Measurements from ENCODE around the gene TENM4.

Gene TENM4

DNA sequence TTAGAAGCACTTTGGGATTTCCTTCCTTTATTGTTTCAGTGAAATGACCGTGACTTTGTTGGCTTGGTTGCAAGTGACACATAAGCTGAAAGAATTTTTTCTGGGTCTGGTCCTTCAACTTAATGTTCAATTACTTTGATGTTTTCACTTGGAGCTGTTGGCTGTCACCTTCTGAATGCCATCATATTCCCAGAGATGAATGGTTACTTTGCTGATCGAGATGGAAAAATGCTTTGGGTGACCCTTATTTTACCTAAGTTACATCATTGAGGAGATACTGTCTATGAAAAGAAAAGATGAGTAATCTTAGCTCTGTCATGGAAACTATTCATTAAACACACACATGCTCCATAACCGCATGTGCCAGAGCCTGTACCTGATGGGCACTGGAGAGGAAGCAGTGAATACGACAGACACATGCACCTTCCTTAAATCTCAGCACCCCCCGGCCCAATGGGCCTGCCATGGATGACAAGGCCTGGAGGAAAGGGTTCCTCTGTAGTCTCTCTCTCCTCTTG lies 76.9 kb downstream of the TENM4 start:
- Mint-ChIP-seq H3K4me3 (no peak overlapping the region), H3K9me3 (no peaks in the 10 kb centered on the region)

DNA sequence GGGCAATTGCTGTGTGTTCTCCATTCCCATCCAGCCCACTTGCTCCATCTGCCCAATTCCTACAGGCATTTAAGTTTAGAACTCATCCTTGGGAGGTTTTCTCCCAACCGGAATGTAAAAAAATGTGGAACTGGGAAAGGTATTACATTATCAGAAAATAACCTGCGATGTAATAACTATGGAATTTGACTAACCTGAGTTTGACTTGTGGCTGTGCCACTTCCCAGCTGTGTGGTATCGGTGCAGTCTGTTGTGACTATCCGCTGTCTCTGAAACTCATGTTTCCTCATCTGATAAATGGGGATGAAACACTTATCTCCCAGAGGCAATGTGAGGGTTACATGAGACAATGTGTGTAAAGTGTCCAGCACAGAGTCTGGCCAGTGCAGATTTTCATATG lies 77.6 kb downstream of the TENM4 start:
- Mint-ChIP-seq H3K4me1 (peaks cover 21% of the 10 kb centered on the region), H3K9me3 (no peaks in the 10 kb centered on the region), H3K4me3 (no peak overlapping the region), H3K36me3 (ENCODE audit: low read depth) (no peaks in the 10 kb centered on the region), H3K27ac (no peak overlapping the region), H3K27me3 (ENCODE audit: low read depth, poor library complexity) (peaks cover 4% of the 10 kb centered on the region)
- DNase-seq, result no peak
- TF ChIP-seq, protein P1, sequence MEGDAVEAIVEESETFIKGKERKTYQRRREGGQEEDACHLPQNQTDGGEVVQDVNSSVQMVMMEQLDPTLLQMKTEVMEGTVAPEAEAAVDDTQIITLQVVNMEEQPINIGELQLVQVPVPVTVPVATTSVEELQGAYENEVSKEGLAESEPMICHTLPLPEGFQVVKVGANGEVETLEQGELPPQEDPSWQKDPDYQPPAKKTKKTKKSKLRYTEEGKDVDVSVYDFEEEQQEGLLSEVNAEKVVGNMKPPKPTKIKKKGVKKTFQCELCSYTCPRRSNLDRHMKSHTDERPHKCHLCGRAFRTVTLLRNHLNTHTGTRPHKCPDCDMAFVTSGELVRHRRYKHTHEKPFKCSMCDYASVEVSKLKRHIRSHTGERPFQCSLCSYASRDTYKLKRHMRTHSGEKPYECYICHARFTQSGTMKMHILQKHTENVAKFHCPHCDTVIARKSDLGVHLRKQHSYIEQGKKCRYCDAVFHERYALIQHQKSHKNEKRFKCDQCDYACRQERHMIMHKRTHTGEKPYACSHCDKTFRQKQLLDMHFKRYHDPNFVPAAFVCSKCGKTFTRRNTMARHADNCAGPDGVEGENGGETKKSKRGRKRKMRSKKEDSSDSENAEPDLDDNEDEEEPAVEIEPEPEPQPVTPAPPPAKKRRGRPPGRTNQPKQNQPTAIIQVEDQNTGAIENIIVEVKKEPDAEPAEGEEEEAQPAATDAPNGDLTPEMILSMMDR (IDR thresholded peaks at IDR 0.05), result no peak

More for the DNA sequence above, 76.9 kb downstream of the TENM4 start:
- Mint-ChIP-seq H3K27me3 (ENCODE audit: low read depth, poor library complexity) (peaks cover 4% of the 10 kb centered on the region), H3K27ac (no peak overlapping the region), H3K4me1 (peaks cover 21% of the 10 kb centered on the region), H3K36me3 (ENCODE audit: low read depth) (no peaks in the 10 kb centered on the region)
- TF ChIP-seq, protein P1 (IDR thresholded peaks at IDR 0.05), result no peak
- no peak for DNase-seq

DNA sequence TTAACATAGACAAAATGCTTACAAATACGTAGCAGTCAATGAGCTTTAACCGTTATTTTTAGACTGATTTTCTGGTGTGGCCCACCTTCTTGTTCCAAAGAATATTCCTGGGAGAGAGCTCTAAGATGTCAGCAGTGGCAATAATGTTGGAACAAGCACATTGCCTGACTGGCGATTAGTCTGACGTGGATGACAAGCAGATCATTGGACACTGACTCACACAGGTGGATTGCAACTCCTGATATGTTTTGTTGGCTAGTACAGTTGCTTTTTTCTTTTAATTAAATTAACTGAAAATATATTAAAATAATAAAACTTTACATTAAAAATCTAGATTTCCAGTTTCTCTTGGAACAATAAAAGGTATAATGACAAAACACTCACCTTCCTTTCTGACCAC lies 78.0 kb downstream of the TENM4 start:
- Mint-ChIP-seq H3K9me3 (no peaks in the 10 kb centered on the region), H3K27ac (no peak overlapping the region), H3K4me1 (peaks cover 21% of the 10 kb centered on the region), H3K27me3 (ENCODE audit: low read depth, poor library complexity) (peaks cover 4% of the 10 kb centered on the region), H3K4me3 (no peak overlapping the region), H3K36me3 (ENCODE audit: low read depth) (no peaks in the 10 kb centered on the region)
- DNase-seq, result no peak
- TF ChIP-seq, protein P1 (IDR thresholded peaks at IDR 0.05), result no peak

DNA sequence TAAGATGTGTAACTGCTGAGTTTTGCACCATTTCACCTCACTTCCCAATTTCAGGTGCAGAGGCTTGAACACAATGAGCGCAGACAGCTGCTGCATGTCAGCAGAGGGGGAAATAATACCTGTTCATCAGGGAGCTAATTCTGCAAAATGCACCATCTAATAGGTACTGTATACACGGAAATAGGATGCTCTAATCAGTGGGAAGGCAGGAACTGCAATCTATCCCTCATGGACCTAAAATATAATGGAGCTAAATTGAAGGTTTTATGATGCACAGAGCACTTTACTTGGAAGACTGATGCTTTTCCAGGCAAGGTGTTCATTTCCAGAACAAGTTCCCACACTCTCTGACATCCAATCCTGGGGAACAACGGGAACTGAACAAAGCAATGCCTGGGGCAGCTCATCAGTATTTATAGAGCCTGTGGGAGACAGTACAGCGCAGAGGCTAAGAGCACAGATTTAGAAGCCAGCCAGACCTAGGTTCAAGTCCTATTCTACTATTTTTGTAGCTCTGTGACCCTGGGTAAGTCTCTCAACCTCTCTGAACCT lies 78.5 kb downstream of the TENM4 start:
- H3K36me3 Mint-ChIP-seq (ENCODE audit: low read depth), result no peaks in the 10 kb centered on the region
- no peak overlapping the region for H3K4me3 Mint-ChIP-seq
- no peak overlapping the region for H3K27ac Mint-ChIP-seq
- TF ChIP-seq, protein P1 (IDR thresholded peaks at IDR 0.05), result no peak
- H3K4me1 Mint-ChIP-seq, result peaks cover 21% of the 10 kb centered on the region
- no peak for DNase-seq
- peaks cover 4% of the 10 kb centered on the region for H3K27me3 Mint-ChIP-seq (ENCODE audit: low read depth, poor library complexity)
- no peaks in the 10 kb centered on the region for H3K9me3 Mint-ChIP-seq

DNA sequence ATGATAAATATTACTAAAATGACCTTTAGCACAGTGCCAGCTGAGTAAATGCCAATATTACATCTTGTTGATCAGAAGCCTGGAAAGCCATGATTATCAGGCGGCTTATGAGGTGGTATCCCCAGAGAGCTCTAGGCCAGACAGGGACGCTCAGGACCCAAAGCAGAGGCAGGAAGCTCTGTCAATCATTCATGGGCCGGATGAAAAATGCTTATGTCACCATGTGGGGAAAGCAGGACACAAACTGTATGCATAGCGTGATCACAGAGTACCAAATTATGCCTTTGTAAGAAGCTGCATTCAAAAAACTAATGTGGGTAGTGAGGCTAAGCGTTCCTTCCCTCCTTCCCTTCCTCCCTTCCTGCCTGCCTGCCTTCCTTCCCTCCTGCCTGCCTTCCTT lies 82.6 kb downstream of the TENM4 start:
- Mint-ChIP-seq H3K4me3 (no peak overlapping the region), H3K36me3 (ENCODE audit: low read depth) (no peaks in the 10 kb centered on the region), H3K4me1 (peaks cover 36% of the 10 kb centered on the region), H3K27me3 (ENCODE audit: low read depth, poor library complexity) (peaks cover 3% of the 10 kb centered on the region), H3K27ac (peak overlapping the region; percentile 49), H3K9me3 (no peaks in the 10 kb centered on the region)
- no peak for DNase-seq
- TF ChIP-seq, protein P1 (IDR thresholded peaks at IDR 0.05), result no peak

DNA sequence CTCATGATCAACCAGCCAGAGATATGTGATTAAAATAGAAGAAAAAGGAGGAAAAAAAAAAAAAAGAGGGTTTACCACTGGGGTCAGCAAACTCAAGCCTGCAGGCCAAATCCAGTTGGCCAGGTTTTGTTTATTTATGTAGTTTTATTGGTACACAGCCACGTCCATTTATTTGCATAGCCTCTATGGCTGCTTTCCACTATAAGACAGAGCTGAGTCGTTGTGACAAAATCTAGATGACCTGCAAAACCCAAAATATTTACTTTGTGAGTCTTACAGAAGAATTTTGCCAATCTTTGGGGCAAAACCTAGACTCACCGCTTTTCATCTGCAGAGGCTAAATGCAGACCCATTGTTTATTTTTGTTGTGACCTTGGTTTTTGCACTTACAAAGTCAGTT lies 87.1 kb downstream of the TENM4 start:
- DNase-seq, result no peak
- H3K4me1 Mint-ChIP-seq, result peaks cover 44% of the 10 kb centered on the region
- H3K27ac Mint-ChIP-seq, result no peak overlapping the region
- no peaks in the 10 kb centered on the region for H3K9me3 Mint-ChIP-seq
- TF ChIP-seq, protein P1 (IDR thresholded peaks at IDR 0.05), result no peak
- H3K36me3 Mint-ChIP-seq (ENCODE audit: low read depth), result peaks cover 5% of the 10 kb centered on the region
- peaks cover 6% of the 10 kb centered on the region for H3K27me3 Mint-ChIP-seq (ENCODE audit: low read depth, poor library complexity)
- H3K4me3 Mint-ChIP-seq, result no peak overlapping the region

Measured in nephron progenitor cell (in vitro differentiated cells).